SJSA1 (cell line): ENCODE results near the gene ITGA11. TPM values are rescaled to one million over a fixed set of nuclear protein-coding genes. Genes with fewer than 3 reads are reported as not detected.

Experiments used
- DNase-seq, 2 experiments: peaks; one replicate each; pipeline ENCODE4 v3.0.0-alpha.2; 2015 to 2020; ENCODE audit warnings: low spot score in 2 of 2, low read depth in 1 of 2
- H3K27ac ChIP-seq: fragments of 250-450 bp; sonication (Bioruptor Pico); 2 replicates; pipeline ENCODE4 v1.5.1; 2020; ENCODE audit warnings: mild to moderate bottlenecking, moderate library complexity
- H3K27me3 ChIP-seq: fragments of 250-450 bp; sonication (Bioruptor Pico); replicated peaks from 2 replicates; pipeline ENCODE4 v1.5.1; 2020; ENCODE audit warnings: mild to moderate bottlenecking, moderate library complexity
- H3K36me3 ChIP-seq: fragments of 250-450 bp; sonication (Bioruptor Pico); 2 replicates; pipeline ENCODE4 v1.5.1; 2020; ENCODE audit warnings: mild to moderate bottlenecking
- H3K4me1 ChIP-seq: fragments of 250-450 bp; sonication (Bioruptor Pico); replicated peaks from 2 replicates; pipeline ENCODE4 v1.6.1; 2021; ENCODE audit warnings: mild to moderate bottlenecking
- H3K4me3 ChIP-seq: fragments of 250-450 bp; sonication (Bioruptor Pico); 2 replicates; pipeline ENCODE4 v1.5.1; 2020; ENCODE audit warnings: mild to moderate bottlenecking
- H3K9me3 ChIP-seq: fragments of 250-450 bp; sonication (Bioruptor Pico); replicated peaks from 2 replicates; pipeline ENCODE4 v1.5.1; 2020; ENCODE audit warnings: mild to moderate bottlenecking
- total RNA-seq: library from RNA; depleted of rRNA; stranded (reverse); fragments of >200 nt; shearing (Covaris generic); gene quantifications from 2 replicates; pipeline ENCODE4 v1.2.3, GENCODE V29; 2014; rRNA removed

Gene ITGA11
- total RNA-seq, 1 experiment from 2014 or later, result 0.34 TPM

GRCh38 chr15:68249058-68249713 lies 182.8 kb downstream of the ITGA11 start:
- DNase-seq, result no peak
- Histone ChIP-seq H3K27me3 (no peaks in the 10 kb centered on the region), H3K36me3 (no peaks in the 10 kb centered on the region), H3K27ac (no peak overlapping the region), H3K4me3 (no peak overlapping the region), H3K4me1 (no peaks in the 10 kb centered on the region), H3K9me3 (no peaks in the 10 kb centered on the region)

Other genes starting within 250 kb of the ITGA11 start
- gene CALML4, start 226.8 kb downstream of the ITGA11 start, total RNA-seq, result 1.1 and 2.1 TPM in 2 replicates
- gene CLN6, start 202.4 kb downstream of the ITGA11 start, total RNA-seq, result 12.4 and 30.3 TPM in 2 replicates
- 30.5 and 47.7 TPM in 2 replicates for gene FEM1B, start 154.4 kb downstream of the ITGA11 start, total RNA-seq
- gene CORO2B, start 146.8 kb upstream of the ITGA11 start, total RNA-seq, result not detected in 2 replicates